Ishikawa (cell line): Measurements from ENCODE around the gene PROM1.

ENCODE experiments used
- EP300 ChIP-seq: IDR thresholded peaks from 2 replicates; pipeline ENCODE4 v1.6.1; 2012; ENCODE audit warnings: borderline replicate concordance
- RAD21 ChIP-seq: IDR thresholded peaks from 2 replicates; pipeline ENCODE4 v1.6.1; 2012; ENCODE audit warnings: low read depth
- TAF1 ChIP-seq: IDR thresholded peaks from 2 replicates; pipeline ENCODE4 v1.6.1; 2012; ENCODE audit warnings: low read depth, mild to moderate bottlenecking
- TEAD4 ChIP-seq: IDR thresholded peaks from 2 replicates; pipeline ENCODE4 v1.6.1; 2012
- YY1 ChIP-seq: IDR thresholded peaks from 2 replicates; pipeline ENCODE4 v1.6.1; 2012; ENCODE audit warnings: low read depth
- TF ChIP-seq, protein P1 (sequence below): IDR thresholded peaks from 2 replicates; pipeline ENCODE4 v1.6.1; 2012
- TF ChIP-seq, protein P2 (sequence below): IDR thresholded peaks from 2 replicates; pipeline ENCODE4 v1.6.1; 2012
- TF ChIP-seq, protein P3 (sequence below): IDR thresholded peaks from 2 replicates; pipeline ENCODE4 v1.6.1; 2012; ENCODE audit warnings: low read depth, mild to moderate bottlenecking

DNA sequence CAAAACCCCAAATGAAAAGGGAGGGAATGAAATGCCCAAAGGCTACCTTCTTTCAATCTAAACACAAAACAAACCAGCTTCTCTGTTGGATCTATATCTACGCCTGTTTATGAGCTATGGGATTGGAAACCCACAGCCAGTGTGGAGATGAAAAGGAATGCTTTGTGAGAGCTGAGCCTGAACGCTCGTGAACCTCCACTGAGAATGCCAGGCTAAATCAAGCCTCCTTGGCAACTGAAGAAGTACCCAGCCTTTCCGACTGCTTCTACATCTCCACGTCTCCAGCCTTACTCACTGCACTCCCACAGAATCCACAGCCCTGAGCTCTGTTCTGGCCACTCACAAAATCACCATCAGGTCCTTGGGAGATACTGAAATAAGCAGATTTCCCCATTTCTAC lies 31.8 kb downstream of the PROM1 start:
- TF ChIP-seq YY1 (no peak), TAF1 (no peak), RAD21 (no peak), EP300 (no peak), TEAD4 (no peak)
- TF ChIP-seq, protein P1, sequence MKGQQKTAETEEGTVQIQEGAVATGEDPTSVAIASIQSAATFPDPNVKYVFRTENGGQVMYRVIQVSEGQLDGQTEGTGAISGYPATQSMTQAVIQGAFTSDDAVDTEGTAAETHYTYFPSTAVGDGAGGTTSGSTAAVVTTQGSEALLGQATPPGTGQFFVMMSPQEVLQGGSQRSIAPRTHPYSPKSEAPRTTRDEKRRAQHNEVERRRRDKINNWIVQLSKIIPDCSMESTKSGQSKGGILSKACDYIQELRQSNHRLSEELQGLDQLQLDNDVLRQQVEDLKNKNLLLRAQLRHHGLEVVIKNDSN: no peak
- TF ChIP-seq, protein P2, sequence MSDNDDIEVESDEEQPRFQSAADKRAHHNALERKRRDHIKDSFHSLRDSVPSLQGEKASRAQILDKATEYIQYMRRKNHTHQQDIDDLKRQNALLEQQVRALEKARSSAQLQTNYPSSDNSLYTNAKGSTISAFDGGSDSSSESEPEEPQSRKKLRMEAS: no peak
- TF ChIP-seq, protein P3, sequence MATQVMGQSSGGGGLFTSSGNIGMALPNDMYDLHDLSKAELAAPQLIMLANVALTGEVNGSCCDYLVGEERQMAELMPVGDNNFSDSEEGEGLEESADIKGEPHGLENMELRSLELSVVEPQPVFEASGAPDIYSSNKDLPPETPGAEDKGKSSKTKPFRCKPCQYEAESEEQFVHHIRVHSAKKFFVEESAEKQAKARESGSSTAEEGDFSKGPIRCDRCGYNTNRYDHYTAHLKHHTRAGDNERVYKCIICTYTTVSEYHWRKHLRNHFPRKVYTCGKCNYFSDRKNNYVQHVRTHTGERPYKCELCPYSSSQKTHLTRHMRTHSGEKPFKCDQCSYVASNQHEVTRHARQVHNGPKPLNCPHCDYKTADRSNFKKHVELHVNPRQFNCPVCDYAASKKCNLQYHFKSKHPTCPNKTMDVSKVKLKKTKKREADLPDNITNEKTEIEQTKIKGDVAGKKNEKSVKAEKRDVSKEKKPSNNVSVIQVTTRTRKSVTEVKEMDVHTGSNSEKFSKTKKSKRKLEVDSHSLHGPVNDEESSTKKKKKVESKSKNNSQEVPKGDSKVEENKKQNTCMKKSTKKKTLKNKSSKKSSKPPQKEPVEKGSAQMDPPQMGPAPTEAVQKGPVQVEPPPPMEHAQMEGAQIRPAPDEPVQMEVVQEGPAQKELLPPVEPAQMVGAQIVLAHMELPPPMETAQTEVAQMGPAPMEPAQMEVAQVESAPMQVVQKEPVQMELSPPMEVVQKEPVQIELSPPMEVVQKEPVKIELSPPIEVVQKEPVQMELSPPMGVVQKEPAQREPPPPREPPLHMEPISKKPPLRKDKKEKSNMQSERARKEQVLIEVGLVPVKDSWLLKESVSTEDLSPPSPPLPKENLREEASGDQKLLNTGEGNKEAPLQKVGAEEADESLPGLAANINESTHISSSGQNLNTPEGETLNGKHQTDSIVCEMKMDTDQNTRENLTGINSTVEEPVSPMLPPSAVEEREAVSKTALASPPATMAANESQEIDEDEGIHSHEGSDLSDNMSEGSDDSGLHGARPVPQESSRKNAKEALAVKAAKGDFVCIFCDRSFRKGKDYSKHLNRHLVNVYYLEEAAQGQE: no peak
